SU-DHL-6 (cell line): ENCODE measurements around the gene ADCY5.

Source experiments
- H2AFZ ChIP-seq: fragments of 200-600 bp; sonication (generic); 2 replicates; pipeline ENCODE4 v1.6.1; 2014; ENCODE audit warnings: low read depth, mild to moderate bottlenecking, moderate library complexity, mixed read lengths, antibody characterized with exemption, low read length; ENCODE audit not compliant: severe bottlenecking
- H3F3A ChIP-seq: fragments of 200-600 bp; shearing (Covaris generic); 2 replicates; pipeline ENCODE4 v1.6.0; 2016; ENCODE audit warnings: antibody characterized with exemption, mild to moderate bottlenecking; ENCODE audit not compliant: insufficient read depth
- H3K27ac ChIP-seq: fragments of 200-600 bp; sonication (generic); 2 replicates; pipeline ENCODE4 v1.5.1; 2016; ENCODE audit warnings: low read depth, mild to moderate bottlenecking, low read length, moderate library complexity, mixed read lengths
- H3K27me3 ChIP-seq: fragments of 200-600 bp; sonication (generic), shearing (Covaris generic); 2 replicates; pipeline ENCODE4 v1.6.0; 2014; ENCODE audit warnings: mild to moderate bottlenecking, low read length
- H3K36me3 ChIP-seq: fragments of 200-600 bp; sonication (generic); 2 replicates; pipeline ENCODE4 v1.6.1; 2014; ENCODE audit warnings: mild to moderate bottlenecking, low read length, mixed read lengths
- H3K4me2 ChIP-seq: fragments of 300-600, 200-600 bp; shearing (Covaris generic), sonication (generic); 2 replicates; pipeline ENCODE4 v1.6.0; 2014; ENCODE audit warnings: low read length, low read depth, mild to moderate bottlenecking; ENCODE audit not compliant: poor library complexity, severe bottlenecking
- H3K4me3 ChIP-seq: fragments of 200-600 bp; sonication (generic); 2 replicates; pipeline ENCODE4 v1.5.1; 2014; ENCODE audit warnings: antibody characterized with exemption, low read length, mild to moderate bottlenecking, mixed read lengths; ENCODE audit not compliant: insufficient read depth, poor library complexity, severe bottlenecking
- H3K79me2 ChIP-seq: fragments of 200-600 bp; sonication (generic); 2 replicates; pipeline ENCODE4 v1.6.1; 2014; ENCODE audit warnings: mild to moderate bottlenecking, low read length, moderate library complexity; ENCODE audit not compliant: insufficient read depth
- H3K9ac ChIP-seq: fragments of 200-600 bp; sonication (generic); 2 replicates; pipeline ENCODE4 v1.7.0; 2014; ENCODE audit warnings: mild to moderate bottlenecking, low read length
- H3K9me2 ChIP-seq: fragments of 200-600 bp; sonication (generic); replicated peaks from 2 replicates; pipeline ENCODE4 v1.6.1; 2014; ENCODE audit warnings: low read length; ENCODE audit not compliant: insufficient read depth
- H3K9me3 ChIP-seq: fragments of 200-600 bp; sonication (generic); 2 replicates; pipeline ENCODE4 v1.6.1; 2014; ENCODE audit warnings: low read length, mixed read lengths; ENCODE audit not compliant: insufficient read depth
- H4K20me1 ChIP-seq: fragments of 200-600 bp; sonication (generic); 2 replicates; pipeline ENCODE4 v1.6.1; 2014; ENCODE audit warnings: low read depth, mild to moderate bottlenecking, antibody characterized with exemption, low read length, moderate library complexity, mixed read lengths
- EZH2phosphoT487 ChIP-seq: fragments of 200-600 bp; sonication (generic), shearing (Covaris generic); conservative IDR thresholded peaks from 2 replicates; pipeline ENCODE4 v1.6.1; 2018; ENCODE audit warnings: mild to moderate bottlenecking, antibody characterized with exemption, low read length, moderate library complexity, mixed read lengths
- TF ChIP-seq, protein P1 (sequence below): fragments of 200-600 bp; sonication (generic); IDR thresholded peaks from one replicate; pipeline ENCODE4 v1.5.1; 2017; ENCODE audit warnings: antibody characterized with exemption, mild to moderate bottlenecking, low read length, moderate library complexity; ENCODE audit not compliant: insufficient read depth, poor library complexity, severe bottlenecking

Gene ADCY5

DNA sequence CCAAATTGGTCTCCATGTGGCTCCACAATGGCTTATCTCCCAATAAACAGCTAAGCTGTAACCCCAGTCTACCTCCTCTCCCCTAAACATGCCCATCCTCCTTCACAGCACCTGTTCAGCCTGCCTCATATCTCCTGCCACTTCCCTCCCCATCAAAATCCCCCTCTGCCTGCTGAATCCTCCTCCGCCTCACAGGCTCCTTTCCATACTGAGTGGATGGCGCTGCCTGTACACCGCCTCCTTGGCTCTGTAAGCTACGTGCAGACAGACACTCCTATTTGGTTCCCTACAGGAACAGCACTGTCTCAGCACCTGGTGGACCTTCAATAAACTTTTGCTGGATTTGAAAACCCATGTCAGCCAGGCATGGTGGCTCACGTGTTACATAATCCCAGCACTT, 53.7 kb downstream of the ADCY5 start:
- Histone ChIP-seq H3K4me3 (no peak overlapping the region), H3F3A (no peaks in the 10 kb centered on the region), H2AFZ (no peak overlapping the region), H3K9me2 (no peaks in the 10 kb centered on the region), H3K36me3 (no peaks in the 10 kb centered on the region), H3K79me2 (no peaks in the 10 kb centered on the region), H3K4me2 (no peak overlapping the region), H3K9ac (no peak overlapping the region), H3K9me3 (no peaks in the 10 kb centered on the region), H4K20me1 (no peaks in the 10 kb centered on the region), H3K27me3 (no peaks in the 10 kb centered on the region), H3K27ac (no peak overlapping the region)
- no peak for TF ChIP-seq EZH2phosphoT487
- TF ChIP-seq, protein P1, sequence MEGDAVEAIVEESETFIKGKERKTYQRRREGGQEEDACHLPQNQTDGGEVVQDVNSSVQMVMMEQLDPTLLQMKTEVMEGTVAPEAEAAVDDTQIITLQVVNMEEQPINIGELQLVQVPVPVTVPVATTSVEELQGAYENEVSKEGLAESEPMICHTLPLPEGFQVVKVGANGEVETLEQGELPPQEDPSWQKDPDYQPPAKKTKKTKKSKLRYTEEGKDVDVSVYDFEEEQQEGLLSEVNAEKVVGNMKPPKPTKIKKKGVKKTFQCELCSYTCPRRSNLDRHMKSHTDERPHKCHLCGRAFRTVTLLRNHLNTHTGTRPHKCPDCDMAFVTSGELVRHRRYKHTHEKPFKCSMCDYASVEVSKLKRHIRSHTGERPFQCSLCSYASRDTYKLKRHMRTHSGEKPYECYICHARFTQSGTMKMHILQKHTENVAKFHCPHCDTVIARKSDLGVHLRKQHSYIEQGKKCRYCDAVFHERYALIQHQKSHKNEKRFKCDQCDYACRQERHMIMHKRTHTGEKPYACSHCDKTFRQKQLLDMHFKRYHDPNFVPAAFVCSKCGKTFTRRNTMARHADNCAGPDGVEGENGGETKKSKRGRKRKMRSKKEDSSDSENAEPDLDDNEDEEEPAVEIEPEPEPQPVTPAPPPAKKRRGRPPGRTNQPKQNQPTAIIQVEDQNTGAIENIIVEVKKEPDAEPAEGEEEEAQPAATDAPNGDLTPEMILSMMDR = no peak

DNA sequence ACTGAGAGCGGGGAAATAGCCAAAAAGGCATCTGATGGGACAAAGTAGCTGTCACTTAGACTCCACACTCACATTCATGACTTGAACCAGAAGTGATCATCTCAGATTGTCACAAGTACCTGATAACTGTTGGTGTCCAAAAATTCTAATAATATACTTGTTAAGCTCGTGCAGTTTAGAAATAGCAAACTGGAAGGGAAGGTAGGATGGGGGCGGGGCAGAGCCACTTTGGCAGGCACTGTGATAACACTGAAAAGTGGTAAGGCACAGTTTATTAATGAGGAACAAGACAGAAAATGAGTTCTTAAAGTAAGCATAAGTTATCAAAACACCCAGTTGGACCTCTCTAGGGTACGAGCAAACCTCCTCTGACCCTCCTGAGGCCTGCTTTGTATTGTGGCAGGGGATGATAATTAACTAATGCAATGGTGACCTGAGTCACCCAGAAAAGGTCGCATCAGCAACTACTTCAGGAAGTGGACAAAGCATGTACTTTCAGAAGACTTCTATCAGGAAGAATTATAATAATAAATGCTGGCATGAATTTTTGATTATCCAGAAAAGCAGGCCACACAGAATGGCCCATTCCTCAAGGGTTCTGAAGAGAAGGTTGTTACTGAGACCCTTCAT, 54.4 kb downstream of the ADCY5 start:
- Histone ChIP-seq H3K9me3 (no peaks in the 10 kb centered on the region), H3K4me2 (no peak overlapping the region), H3K36me3 (no peaks in the 10 kb centered on the region), H2AFZ (no peak overlapping the region), H3K27me3 (no peaks in the 10 kb centered on the region), H4K20me1 (no peaks in the 10 kb centered on the region), H3K27ac (no peak overlapping the region), H3F3A (no peaks in the 10 kb centered on the region), H3K4me3 (no peak overlapping the region), H3K79me2 (no peaks in the 10 kb centered on the region), H3K9me2 (no peaks in the 10 kb centered on the region), H3K9ac (no peak overlapping the region)
- TF ChIP-seq, protein P1 = no peak
- no peak for TF ChIP-seq EZH2phosphoT487

DNA sequence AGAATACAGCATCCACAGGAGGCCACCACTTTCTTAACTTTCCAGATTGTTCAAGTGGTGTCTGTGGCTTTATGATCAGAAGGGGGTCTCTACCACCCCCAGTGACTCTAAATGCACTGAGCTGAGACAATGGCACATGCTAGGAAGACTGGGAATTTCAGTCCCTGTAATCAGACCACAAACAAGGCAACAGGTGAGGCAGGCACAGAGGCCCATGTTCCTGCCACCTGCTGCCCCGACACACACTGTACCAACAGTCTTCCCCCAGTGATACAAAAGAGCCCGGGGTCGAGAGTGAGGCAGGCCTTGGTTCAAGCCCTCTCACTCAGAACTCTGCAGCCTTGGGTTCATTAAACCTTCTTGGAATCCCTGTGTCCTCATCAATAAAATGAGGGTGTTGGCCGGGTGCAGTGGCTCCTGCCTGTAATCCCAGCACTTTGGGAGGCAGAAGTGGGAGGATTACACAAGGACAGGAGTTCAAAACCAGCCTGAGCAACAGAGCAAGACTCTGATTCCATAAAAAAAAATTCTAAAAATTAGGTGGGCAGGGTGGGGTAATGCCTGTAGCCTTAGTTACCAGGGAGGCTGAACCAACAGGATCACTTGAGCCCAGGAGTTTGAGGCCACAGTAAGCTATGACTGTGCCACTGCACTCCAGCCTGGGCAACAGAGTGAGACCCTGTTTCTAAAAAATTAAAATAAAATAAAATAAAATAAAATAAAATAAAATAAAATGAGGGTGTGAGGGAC, 55.8 kb downstream of the ADCY5 start:
- no peaks in the 10 kb centered on the region for H3K9me2 ChIP-seq

More for the DNA sequence above, 55.8 kb downstream of the ADCY5 start:
- no peak overlapping the region for H3K27ac ChIP-seq
- H3F3A ChIP-seq = no peaks in the 10 kb centered on the region
- H3K4me2 ChIP-seq = no peak overlapping the region
- H4K20me1 ChIP-seq = no peaks in the 10 kb centered on the region
- no peaks in the 10 kb centered on the region for H3K9me3 ChIP-seq
- H2AFZ ChIP-seq = no peak overlapping the region
- no peak overlapping the region for H3K9ac ChIP-seq
- no peaks in the 10 kb centered on the region for H3K27me3 ChIP-seq
- H3K79me2 ChIP-seq = no peaks in the 10 kb centered on the region
- TF ChIP-seq, protein P1 = no peak
- TF ChIP-seq EZH2phosphoT487 = no peak
- H3K36me3 ChIP-seq = no peaks in the 10 kb centered on the region
- no peak overlapping the region for H3K4me3 ChIP-seq
